Heart right ventricle (tissue), 16 donors: Measurements from ENCODE around the gene EXOC6. TPM values are rescaled to one million over a fixed set of nuclear protein-coding genes. Genes with fewer than 3 reads are reported as not detected.

Experiments used
- ATAC-seq, 8 donors: fragments of 200-7000 bp; cut with Tn5 transposase; one replicate each; pipeline ENCODE4 v1.9.1; 2020; ENCODE audit warnings: mild to moderate bottlenecking in 8 of 8, moderate library complexity in 8 of 8, moderate number of reproducible peaks in 1 of 8
- DNase-seq, 2 donors: peaks; one replicate each; pipeline ENCODE4 v3.0.0-alpha.2; 2020
- H3K27ac ChIP-seq, 10 donors: fragments of 200-600 bp; sonication (generic) in 2 of 10; one replicate each; pipeline versions ENCODE4 v1.5.0 to v1.8.0; 2020 to 2022; ENCODE audit warnings: mild to moderate bottlenecking in 3 of 10
- H3K27me3 ChIP-seq, 7 donors: fragments of 200-600 bp; one replicate each; pipeline ENCODE4 v1.8.0; 2021 to 2022; ENCODE audit warnings: mild to moderate bottlenecking in 2 of 7
- H3K36me3 ChIP-seq, 9 donors: fragments of 200-600 bp; sonication (generic) in 1 of 9; one replicate each; pipeline versions ENCODE4 v1.5.0 to v1.8.0; 2020 to 2022; ENCODE audit warnings: mild to moderate bottlenecking in 2 of 9
- H3K4me1 ChIP-seq, 9 donors: fragments of 200-600 bp; sonication (generic) in 1 of 9; one replicate each; pipeline versions ENCODE4 v1.5.0 to v1.8.0; 2020 to 2022; ENCODE audit warnings: mild to moderate bottlenecking in 4 of 9
- H3K4me3 ChIP-seq, 10 donors: fragments of 200-600 bp; sonication (generic) in 2 of 10; one replicate each; pipeline versions ENCODE4 v1.5.0 to v1.8.0; 2020 to 2022; ENCODE audit warnings: mild to moderate bottlenecking in 7 of 10, moderate library complexity in 2 of 10
- H3K9me3 ChIP-seq, 11 donors: fragments of 200-600 bp in 10 of 11; sonication (generic) in 2 of 11; one replicate each; pipeline versions ENCODE4 v1.5.0 to v1.8.0; 2013 to 2022; ENCODE audit warnings: mild to moderate bottlenecking in 2 of 11, control low read depth in 1 of 11, moderate library complexity in 1 of 11
- WGBS, 2 donors: extraction: QIAGEN DNeasy Blood & Tissue Kit; methylation state at CpG; one replicate each; pipeline ENCODE4 v1.1.7; 2013; ENCODE audit warnings: inconsistent platforms in 1 of 2; 5-methylcytosine and 5-hydroxymethylcytosine counted together
- intact Hi-C, 10 donors: fragments of 100-400 bp; cut with DNase I; formaldehyde crosslinking; loops; one replicate each; pipeline versions ENCODE4 v1.11.1 to v1.14.2; 2022
- polyA plus RNA-seq, 2 donors: library from polyadenylated mRNA; stranded (reverse); fragments of 200-250 nt; gene quantifications; one replicate each; pipeline ENCODE4 v1.2.3, GENCODE V29; 2013
- total RNA-seq, 10 donors: library from RNA; stranded (reverse); fragmentation: NEBNext Ultra II Directional in 3 of 10; extraction: Animal tissue kit (Norgen Biotek cat#: 25700) in 3 of 10; gene quantifications; one replicate each; pipeline versions ENCODE4 v1.2.1 to v1.2.4, GENCODE V29; 2021 to 2023
- TF ChIP-seq, protein P1 (sequence below), 9 donors: fragments of 200-600 bp; sonication (generic) in 2 of 9; IDR thresholded peaks; one replicate each; pipeline versions ENCODE4 v1.5.0 to v1.8.0; 2021 to 2022; ENCODE audit warnings: antibody characterized with exemption in 9 of 9, mild to moderate bottlenecking in 5 of 9, moderate library complexity in 1 of 9
- donor health status: Arrhythmogenic right ventricular cardiomyopathy.
- donor health status: ischemic (EF 13 %, LVEDD 7.1; RV severe dilation, severe dysfunction).
- donor health status: healthy with polysubstance abuse.
- donor health status: DM: no; HTN: yes; CAD: no.
- donor health status: DM: no; HTN: no; CAD: no.
- donor health status: ischemic (EF 25% LVEDD 6.9; RV normal size, moderate dysfunction).
- donor health status: ischemic (EF 25% LVEDD 5.7; RV mildly dilated, moderate dysfunction).
- donor health status: healthy.
- donor health status: DM: yes; HTN: yes; CAD: no.
- donor health status: Ischemic cardiomyopathy.
- donor health status: ischemic (EF 35%, LVEDD 5.7; RV mildly dilated, moderate dysfunction).
- donor health status: nonischemic (EF 11% LVEDD 7.7; RV severe dilation, severe dysfunction).
- donor health status: DM: yes; HTN: yes; CAD: no.
- donor health status: PGD.
- donor health status: ischemic (EF 29% LVEDD 5.4; RV normal size, mild dysfunction).
- donor health status: nonischemic (EF 23%, LVEDD 6.1; RV moderate dilation, normal function).

EXOC6 gene
- total and polyA plus RNA-seq, 12 donors, result 3.3 to 11.7 (median 9.2) TPM

DNA sequence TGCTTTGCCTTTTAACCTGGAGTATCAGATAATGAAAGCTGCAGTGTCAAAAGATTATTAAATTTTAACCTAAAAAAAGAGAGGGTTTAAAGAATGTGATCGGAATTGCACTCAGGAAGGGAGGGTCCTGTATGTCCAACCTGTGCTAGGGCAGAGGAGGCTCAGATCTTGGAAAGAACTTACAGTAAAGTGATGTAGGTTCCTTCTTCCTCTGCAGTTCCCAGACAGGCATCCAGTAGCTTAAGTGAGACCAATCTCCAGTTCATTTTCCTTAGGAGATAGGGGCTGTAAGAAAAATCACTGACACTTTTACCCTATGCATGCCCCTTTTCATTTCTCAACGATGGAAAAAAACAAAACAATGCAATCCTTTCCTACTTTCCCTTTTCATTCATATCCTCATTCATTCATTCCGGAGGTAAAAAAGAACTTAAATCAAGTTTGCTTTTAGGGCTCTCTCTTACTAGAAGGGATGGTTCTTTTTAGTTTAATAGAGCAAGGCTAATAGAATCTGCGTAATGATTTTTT is 28.3 kb downstream of the EXOC6 start:
- Histone ChIP-seq H3K4me3 (no peak overlapping the region), H3K27ac (no peak overlapping the region), H3K4me1 (peaks cover 0 to 36% (median 14%) of the 10 kb centered on the region in 9 donors), H3K27me3 (no peaks in the 10 kb centered on the region), H3K36me3 (no peaks in the 10 kb centered on the region), H3K9me3 (no peaks in the 10 kb centered on the region)
- TF ChIP-seq, protein P1, sequence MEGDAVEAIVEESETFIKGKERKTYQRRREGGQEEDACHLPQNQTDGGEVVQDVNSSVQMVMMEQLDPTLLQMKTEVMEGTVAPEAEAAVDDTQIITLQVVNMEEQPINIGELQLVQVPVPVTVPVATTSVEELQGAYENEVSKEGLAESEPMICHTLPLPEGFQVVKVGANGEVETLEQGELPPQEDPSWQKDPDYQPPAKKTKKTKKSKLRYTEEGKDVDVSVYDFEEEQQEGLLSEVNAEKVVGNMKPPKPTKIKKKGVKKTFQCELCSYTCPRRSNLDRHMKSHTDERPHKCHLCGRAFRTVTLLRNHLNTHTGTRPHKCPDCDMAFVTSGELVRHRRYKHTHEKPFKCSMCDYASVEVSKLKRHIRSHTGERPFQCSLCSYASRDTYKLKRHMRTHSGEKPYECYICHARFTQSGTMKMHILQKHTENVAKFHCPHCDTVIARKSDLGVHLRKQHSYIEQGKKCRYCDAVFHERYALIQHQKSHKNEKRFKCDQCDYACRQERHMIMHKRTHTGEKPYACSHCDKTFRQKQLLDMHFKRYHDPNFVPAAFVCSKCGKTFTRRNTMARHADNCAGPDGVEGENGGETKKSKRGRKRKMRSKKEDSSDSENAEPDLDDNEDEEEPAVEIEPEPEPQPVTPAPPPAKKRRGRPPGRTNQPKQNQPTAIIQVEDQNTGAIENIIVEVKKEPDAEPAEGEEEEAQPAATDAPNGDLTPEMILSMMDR (IDR thresholded peaks at IDR 0.05), result no peak
- ATAC-seq (no peak), DNase-seq (no peak)
- 45 to 50% methylated on average over 4 of the region's 4 CpGs for WGBS, 2 donors
- intact Hi-C loops, result loop anchor here in 7 of 10 donors (1.0 to 10.0 kb wide), 8 partner anchors 33 to 362 kb away; partner anchors contain the start of gene KIF11 (in 1 of the 7)

DNA sequence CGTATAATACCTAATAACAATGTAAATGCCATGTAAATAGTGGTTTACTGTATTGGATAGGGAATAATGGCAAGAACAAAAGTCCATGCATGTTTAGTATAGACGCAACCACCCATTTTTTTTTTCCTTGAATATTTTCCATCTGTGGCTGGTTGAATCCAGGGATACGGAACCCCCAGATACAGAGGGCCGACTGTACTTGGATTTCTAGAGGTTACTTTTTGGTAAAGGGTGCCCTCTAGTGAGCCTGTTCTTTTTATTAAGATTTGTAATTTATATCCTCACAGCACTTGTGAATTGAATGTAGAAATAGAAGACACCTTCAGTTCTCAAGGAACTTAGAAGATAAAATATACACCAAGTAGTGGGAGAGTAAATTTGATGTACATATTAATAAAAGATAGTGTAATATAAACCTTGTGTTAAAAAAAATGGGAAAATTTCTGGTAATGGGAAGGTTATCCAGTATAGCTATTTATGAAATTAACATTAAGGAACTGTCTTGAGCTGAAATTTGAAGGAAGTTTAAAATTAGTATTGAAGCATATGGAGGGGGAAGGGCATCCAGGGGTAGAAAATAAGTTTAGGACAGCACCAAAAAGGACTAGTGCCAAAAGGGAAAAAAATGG is 32.0 kb downstream of the EXOC6 start:
- peaks cover 0 to 28% (median 14%) of the 10 kb centered on the region in 9 donors for H3K4me1 ChIP-seq
- H3K27ac ChIP-seq, result no peak overlapping the region
- DNase-seq, result peak in 1 of 2 donors; percentile 41
- intact Hi-C loops, result loop anchor here in 8 of 10 donors (2.0 to 10.0 kb wide), 10 partner anchors 33 to 624 kb away; partner anchors contain the start of genes EXOC6 (in 3 of the 8) and KIF11 (in 1 of the 8)
- WGBS, 2 donors, result 32 to 34% methylated on average over 4 of the region's 4 CpGs
- no peaks in the 10 kb centered on the region for H3K27me3 ChIP-seq
- no peaks in the 10 kb centered on the region for H3K36me3 ChIP-seq
- H3K4me3 ChIP-seq, result no peak overlapping the region
- peak in 7 of 8 donors; percentile 29 to 76 (median 67) for ATAC-seq
- H3K9me3 ChIP-seq, result no peaks in the 10 kb centered on the region
- TF ChIP-seq, protein P1 (IDR thresholded peaks at IDR 0.05), result peak in 8 of 9 donors; percentile 31 to 75 (median 64)

DNA sequence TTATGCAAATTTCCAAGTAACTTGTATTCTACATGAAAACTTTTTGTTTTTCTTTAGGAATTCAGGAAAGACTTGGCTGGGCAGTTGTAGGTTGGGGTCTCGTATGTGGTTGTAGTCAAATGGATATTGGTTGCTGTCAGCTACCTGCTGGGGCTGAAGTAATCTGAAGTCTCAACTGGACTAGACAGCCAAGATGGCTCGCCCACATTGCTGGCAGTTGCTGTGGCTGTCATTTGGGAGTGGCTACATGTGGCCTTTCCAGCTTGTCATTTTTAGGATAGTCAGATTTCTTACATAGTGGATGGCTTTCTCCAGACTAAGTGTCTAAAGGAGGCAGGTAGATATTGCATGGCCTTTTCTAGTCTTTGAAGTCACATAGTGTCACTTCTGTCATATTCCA is 32.6 kb downstream of the EXOC6 start:
- TF ChIP-seq, protein P1 (IDR thresholded peaks at IDR 0.05), result no peak
- WGBS, 2 donors, result 80 to 88% methylated on average over 2 of the region's 2 CpGs
- no peak overlapping the region for H3K4me3 ChIP-seq
- H3K27ac ChIP-seq, result no peak overlapping the region
- H3K9me3 ChIP-seq, result no peaks in the 10 kb centered on the region
- peaks cover 0 to 28% (median 13%) of the 10 kb centered on the region in 9 donors for H3K4me1 ChIP-seq
- DNase-seq (no peak), ATAC-seq (no peak)
- H3K27me3 ChIP-seq, result no peaks in the 10 kb centered on the region
- intact Hi-C loops, result loop anchor here in 8 of 10 donors (2.0 to 10.0 kb wide), 10 partner anchors 34 to 624 kb away; partner anchors contain the start of genes EXOC6 (in 3 of the 8) and KIF11 (in 1 of the 8)
- no peaks in the 10 kb centered on the region for H3K36me3 ChIP-seq

DNA sequence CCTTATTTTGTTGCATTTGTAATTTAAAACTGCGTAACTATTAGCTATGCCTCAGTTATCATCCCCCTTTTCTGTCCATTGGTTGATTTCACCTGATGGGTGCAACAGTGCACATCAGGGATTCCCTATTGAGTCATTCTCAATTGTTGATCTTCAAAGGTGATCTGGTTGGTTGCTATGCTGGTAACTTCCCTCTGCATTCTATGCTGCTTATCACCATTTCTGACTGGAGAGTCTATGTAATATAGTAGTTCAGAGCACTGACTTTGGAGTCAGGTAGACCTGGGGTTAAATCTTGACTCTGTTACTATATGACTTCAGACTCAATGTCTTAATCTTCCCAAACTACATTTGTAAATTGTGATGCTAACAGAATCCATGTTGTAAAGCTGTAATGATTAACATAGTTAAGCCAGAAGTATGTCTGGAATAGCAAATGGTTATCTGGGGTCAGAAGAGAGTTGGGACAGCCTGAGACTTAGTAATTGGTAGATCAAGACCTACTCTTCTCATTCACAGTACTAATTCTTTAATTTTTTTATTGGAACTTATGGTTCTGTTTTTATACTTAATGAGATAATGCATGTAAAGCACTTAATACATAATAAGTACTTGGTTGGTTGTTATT is 38.1 kb downstream of the EXOC6 start:
- TF ChIP-seq, protein P1 (IDR thresholded peaks at IDR 0.05), result no peak
- Histone ChIP-seq H3K9me3 (no peaks in the 10 kb centered on the region), H3K36me3 (no peaks in the 10 kb centered on the region), H3K27me3 (no peaks in the 10 kb centered on the region), H3K27ac (no peak overlapping the region), H3K4me3 (no peak overlapping the region), H3K4me1 (peaks cover 0 to 13% (median 0%) of the 10 kb centered on the region in 9 donors)
- DNase-seq, result no peak
- 97 to 98% methylated on average over 1 of the region's 1 CpG for WGBS, 2 donors
- intact Hi-C loops, result loop anchor here in 5 of 10 donors (10.0 kb wide), 5 partner anchors 292 to 618 kb away; partner anchors contain the start of gene KIF11 (in 1 of the 5)
- ATAC-seq, result no peak
